ENCODE results near the gene ICAM4.
"Not testable (repeated sequence)": the region's sequence is repeated elsewhere in the genome, so short reads cannot be mapped to it uniquely, and the experiment has no call there.

The ICAM4 gene

GRCh38 chr19:10318807-10319682, 32.3 kb downstream of the ICAM4 start:
- no peak for DNase-seq (ENCODE audit: low spot score)

GRCh38 chr19:10320602-10321416, 34.1 kb downstream of the ICAM4 start:
- DNase-seq (ENCODE audit: low spot score), result no peak

- no peak for DNase-seq (ENCODE audit: low spot score)
Measured at GRCh38 chr19:10321417-10321797, 34.7 kb downstream of the ICAM4 start.

GRCh38 chr19:10321874-10322835, 35.4 kb downstream of the ICAM4 start:
- DNase-seq (ENCODE audit: low spot score), result no peak

GRCh38 chr19:10325732-10326131, 39.0 kb downstream of the ICAM4 start:
- no peak for DNase-seq (ENCODE audit: low spot score)

- DNase-seq (ENCODE audit: low spot score), result no peak
Measured at GRCh38 chr19:10327793-10328192, 41.0 kb downstream of the ICAM4 start.

GRCh38 chr19:10328558-10329429, 42.0 kb downstream of the ICAM4 start:
- no peak for DNase-seq (ENCODE audit: low spot score)

GRCh38 chr19:10329555-10329954, 42.8 kb downstream of the ICAM4 start:
- DNase-seq (ENCODE audit: low spot score), result no peak

- DNase-seq (ENCODE audit: low spot score), result no peak
Measured at GRCh38 chr19:10332158-10332964, 45.6 kb downstream of the ICAM4 start.

- peak; percentile 99 for DNase-seq (ENCODE audit: low spot score)
Measured at GRCh38 chr19:10332965-10333757, 46.4 kb downstream of the ICAM4 start, which contains the start of gene RAVER1. Gene RAVER1, minus strand, starts transcription at chr19:10333529. Its CDS starts 22 bp downstream, at chr19:10333507.

GRCh38 chr19:10333758-10334587, 47.2 kb downstream of the ICAM4 start:
- DNase-seq (ENCODE audit: low spot score), result no peak

- DNase-seq (ENCODE audit: low spot score), result peak; percentile 86
Measured at GRCh38 chr19:10334588-10335351, 48.0 kb downstream of the ICAM4 start.

GRCh38 chr19:10335352-10335985, 48.7 kb downstream of the ICAM4 start:
- DNase-seq (ENCODE audit: low spot score), result peak; percentile 40

GRCh38 chr19:10336725-10337124, 50.0 kb downstream of the ICAM4 start:
- not testable (repeated sequence) for DNase-seq (ENCODE audit: low spot score)
